HG03280 (cell line): Measurements from ENCODE around the gene PTPRM.

Source experiments
- ATAC-seq: cut with Tn5 transposase; IDR thresholded peaks from one replicate; pipeline ENCODE4 v1.9.1; 2021; ENCODE audit warnings: mild to moderate bottlenecking, moderate library complexity; ENCODE audit not compliant: unreplicated experiment

Gene PTPRM

DNA sequence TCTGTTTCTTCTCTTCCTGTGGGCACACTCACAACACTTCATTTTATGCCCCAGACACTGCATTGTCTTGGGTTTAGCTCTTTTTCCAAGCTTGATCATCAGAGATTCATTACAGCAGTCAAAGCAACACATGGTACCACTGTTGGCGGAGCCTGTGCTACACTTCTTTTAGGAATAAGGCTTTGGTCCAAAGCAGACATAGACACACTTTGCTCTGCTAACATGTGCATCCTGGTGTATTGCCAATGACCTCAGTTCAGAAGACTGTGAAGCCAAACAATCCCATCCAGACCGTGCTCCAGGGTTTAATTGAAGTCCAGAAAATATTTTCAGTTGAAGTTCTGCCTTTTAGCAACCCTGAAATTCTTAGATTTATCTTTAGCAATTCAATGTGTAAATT is 687.5 kb downstream of the PTPRM start:
- no peak for ATAC-seq

DNA sequence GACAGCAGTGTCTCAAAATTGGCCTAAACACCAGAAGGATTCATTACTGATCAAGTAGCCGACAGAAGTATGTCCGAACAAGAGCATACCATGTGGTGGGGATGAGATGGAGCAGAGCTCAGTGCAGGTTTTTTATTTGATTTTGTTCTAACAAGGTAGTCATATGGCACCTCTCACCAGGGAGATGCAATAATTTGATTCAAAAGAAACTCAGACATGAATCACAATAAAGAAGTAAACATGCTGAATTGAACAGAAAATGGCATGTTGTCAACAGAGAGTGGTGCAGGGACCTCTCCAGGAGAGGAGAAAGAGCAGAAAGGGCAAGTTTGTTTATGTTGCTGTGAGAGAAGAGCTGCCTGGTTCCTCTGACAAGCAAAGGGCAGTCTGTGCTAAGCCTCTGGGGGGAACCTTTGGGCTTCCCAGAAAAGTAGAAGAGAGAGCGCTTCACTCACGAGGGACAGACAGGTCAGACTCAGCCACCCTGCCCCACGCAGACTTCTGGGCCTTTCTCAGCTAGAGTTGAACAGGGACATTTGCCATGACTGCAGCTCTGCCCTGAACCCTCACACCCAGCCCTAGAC is 690.8 kb downstream of the PTPRM start:
- no peak for ATAC-seq

DNA sequence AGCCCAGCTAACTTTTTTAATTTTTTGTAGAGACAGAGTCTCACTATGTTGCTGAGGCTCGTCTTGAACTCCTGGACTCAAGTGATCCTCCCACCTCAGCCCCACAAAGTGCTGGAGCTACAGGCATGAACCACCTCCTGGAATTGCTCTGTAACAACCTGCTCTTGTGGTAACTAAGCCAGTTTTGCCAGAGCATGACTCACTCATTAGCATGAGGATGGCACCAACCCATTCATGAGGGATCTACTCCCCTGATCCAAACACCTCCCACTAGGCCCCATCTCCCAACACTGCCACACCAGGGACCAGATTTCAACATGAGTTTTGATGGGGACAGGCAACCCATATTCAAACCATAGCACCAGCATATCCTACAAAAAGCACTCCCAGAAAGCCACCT is 693.2 kb downstream of the PTPRM start:
- no peak for ATAC-seq

- no peak for ATAC-seq
Observed at GRCh38 chr18:8260827-8261226, 693.7 kb downstream of the PTPRM start.

DNA sequence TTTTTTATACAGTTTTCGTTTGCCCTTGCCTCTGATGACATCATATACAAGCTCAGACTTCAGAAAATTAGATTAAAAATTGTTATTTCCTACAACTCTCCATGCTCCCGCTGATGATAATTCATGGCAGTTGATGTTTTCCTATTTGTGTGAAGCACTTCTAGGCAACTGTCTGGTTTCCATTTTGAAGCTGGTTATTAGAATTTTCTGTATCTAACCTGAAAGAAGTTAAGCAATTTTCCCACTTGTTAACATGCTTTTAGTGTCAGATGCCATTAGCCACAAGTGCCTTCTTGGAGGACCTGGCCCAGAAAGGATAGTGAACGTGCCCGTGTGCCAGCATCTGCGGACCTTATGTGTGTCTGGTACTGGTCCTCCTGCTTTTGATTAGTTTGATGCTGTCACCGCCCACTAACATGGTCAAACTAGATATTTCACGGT is 694.6 kb downstream of the PTPRM start:
- no peak for ATAC-seq

GRCh38 chr18:8262221-8262620 is 695.1 kb downstream of the PTPRM start:
- no peak for ATAC-seq

DNA sequence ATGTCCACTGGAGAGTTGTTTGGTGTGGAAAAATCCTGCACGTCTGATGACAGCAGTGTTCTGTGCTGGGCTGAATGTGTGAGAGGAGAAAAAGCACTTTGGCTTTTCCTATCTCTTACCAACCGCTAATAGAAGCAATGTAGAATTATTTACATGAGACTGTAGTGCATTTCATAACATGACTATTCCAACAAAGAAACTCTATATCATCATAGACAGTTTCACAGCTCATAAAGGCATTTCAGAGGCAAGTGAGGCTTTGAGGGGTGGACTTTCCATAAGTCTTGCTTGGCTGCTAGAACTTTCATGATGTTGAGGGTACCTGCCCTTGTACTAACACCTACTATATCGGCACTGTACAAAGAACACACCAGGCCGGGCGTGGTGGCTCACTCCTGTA is 697.0 kb downstream of the PTPRM start:
- ATAC-seq = no peak

GRCh38 chr18:8264861-8265411 is 697.8 kb downstream of the PTPRM start:
- no peak for ATAC-seq

DNA sequence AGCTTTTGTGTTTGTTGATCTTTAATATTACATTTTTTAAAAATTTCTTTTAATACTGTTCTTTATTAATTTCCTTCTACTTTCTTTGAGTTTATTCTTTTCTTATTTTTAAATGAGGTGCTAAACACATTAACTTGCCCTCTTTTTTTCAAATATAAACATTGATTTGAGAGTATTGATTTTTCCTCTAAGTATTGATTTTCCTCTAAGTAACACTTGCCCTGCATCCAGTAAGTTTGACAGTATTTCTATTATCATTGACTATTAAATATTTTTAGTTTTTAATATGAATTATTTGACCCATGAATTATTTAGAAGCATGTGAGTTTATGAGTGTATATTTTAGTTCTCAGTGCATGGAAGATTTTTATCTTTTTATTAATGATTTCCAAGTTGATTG is 705.1 kb downstream of the PTPRM start:
- no peak for ATAC-seq

DNA sequence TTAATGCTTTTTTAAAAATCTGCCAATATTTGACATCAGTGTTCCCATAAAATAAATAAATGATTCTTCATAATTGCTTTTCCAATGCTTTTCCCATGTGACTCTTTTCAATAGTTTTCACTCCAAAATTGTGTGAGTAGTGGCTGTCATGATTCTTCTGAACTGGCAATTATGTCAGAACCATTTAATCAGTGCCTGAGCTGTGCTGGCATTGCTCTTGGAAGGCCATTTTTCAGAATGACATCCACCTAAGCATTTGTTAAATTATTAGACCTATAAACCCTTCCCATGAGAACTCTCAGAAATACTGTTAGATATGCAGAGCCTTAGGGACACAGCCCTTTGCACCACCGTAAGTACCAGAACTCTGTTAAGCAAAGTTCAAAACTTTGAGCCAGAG is 707.3 kb downstream of the PTPRM start:
- ATAC-seq = no peak

DNA sequence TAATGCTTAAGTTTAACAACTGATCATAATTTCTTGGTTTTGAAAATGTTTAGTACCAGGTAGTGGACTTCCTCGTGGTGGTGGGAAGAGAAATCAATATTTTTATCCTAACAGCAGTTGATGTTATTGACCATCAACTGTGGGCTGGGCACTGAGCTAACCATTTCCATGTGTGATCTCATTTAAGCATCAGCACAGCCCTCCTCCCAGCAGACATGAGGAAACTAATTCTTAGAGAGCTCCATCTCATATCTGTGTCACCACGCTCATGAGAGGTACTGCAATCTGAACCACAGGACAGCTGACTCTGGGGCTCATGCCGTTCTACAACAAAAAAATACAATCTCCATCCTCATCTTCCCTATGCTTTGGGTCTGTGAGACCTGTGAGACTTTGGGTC is 709.3 kb downstream of the PTPRM start:
- ATAC-seq = no peak

- no peak for ATAC-seq
Observed at GRCh38 chr18:8277270-8277669, 710.2 kb downstream of the PTPRM start.

DNA sequence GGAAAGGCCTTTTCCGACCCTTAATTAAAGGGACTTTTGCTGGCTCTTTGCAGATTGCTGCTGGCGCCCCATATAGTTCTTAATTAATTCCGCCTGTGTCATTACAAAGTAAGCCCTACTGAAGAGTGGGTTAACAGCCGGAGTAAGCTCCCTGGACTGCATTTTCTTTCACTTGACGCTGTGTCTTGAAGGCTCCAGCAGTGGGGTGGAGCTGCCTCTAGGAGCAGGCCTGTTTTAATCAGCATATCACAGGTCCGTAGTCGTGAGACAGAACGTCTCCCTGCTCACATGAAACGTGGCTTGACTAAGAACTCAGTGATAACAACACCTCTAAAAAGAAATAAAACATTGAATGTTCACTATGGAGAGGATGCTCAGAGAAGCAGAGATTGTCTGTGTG is 712.2 kb downstream of the PTPRM start:
- no peak for ATAC-seq

GRCh38 chr18:8279781-8280330 is 712.7 kb downstream of the PTPRM start:
- no peak for ATAC-seq

- ATAC-seq = no peak
Observed at GRCh38 chr18:8283891-8284585, 716.9 kb downstream of the PTPRM start.

GRCh38 chr18:8286303-8286702 is 719.2 kb downstream of the PTPRM start:
- ATAC-seq = no peak

- no peak for ATAC-seq
Observed at GRCh38 chr18:8287196-8287885, 720.2 kb downstream of the PTPRM start.

GRCh38 chr18:8288472-8289195 is 721.5 kb downstream of the PTPRM start:
- ATAC-seq = no peak

- ATAC-seq = no peak
Observed at GRCh38 chr18:8290435-8290834, 723.3 kb downstream of the PTPRM start.

GRCh38 chr18:8290913-8291312 is 723.8 kb downstream of the PTPRM start:
- ATAC-seq = no peak

- no peak for ATAC-seq
Observed at GRCh38 chr18:8293184-8293583, 726.1 kb downstream of the PTPRM start.
